H9 (cell line): Measurements from ENCODE around the gene TMEM164. TPM values are rescaled to one million over a fixed set of nuclear protein-coding genes. Genes with fewer than 3 reads are reported as not detected.

Experiments
- DNase-seq: peaks from one replicate; pipeline ENCODE4 v3.0.0-alpha.2; 2017
- H2AFZ ChIP-seq: one replicate; pipeline ENCODE4 v1.6.1; 2013; ENCODE audit warnings: mild to moderate bottlenecking, low read length, control low read depth, moderate library complexity
- H2AK5ac ChIP-seq: 2 replicates; pipeline ENCODE4 v1.6.1; 2013; ENCODE audit warnings: low read length, control low read depth, mixed read lengths; ENCODE audit not compliant: insufficient read length
- H2BK120ac ChIP-seq: one replicate; pipeline ENCODE4 v1.6.1; 2013; ENCODE audit warnings: low read depth, mild to moderate bottlenecking, low read length, control low read depth, inconsistent platforms; ENCODE audit not compliant: poor library complexity, severe bottlenecking
- H2BK12ac ChIP-seq: 2 replicates; pipeline ENCODE4 v1.6.1; 2013; ENCODE audit warnings: low read length, control low read depth, mixed read lengths, low read depth; ENCODE audit not compliant: insufficient read length
- H2BK15ac ChIP-seq: 2 replicates; pipeline ENCODE4 v1.6.1; 2013; ENCODE audit warnings: low read depth, low read length, control low read depth
- H2BK20ac ChIP-seq: one replicate; pipeline ENCODE4 v1.6.1; 2013; ENCODE audit warnings: low read depth, mild to moderate bottlenecking, low read length, control low read depth, inconsistent platforms; ENCODE audit not compliant: poor library complexity, severe bottlenecking
- H2BK5ac ChIP-seq: 2 replicates; pipeline ENCODE4 v1.6.1; 2013; ENCODE audit warnings: low read length, control low read depth, mixed read lengths; ENCODE audit not compliant: insufficient read length
- H3K14ac ChIP-seq: 2 replicates; pipeline ENCODE4 v1.6.1; 2013; ENCODE audit warnings: low read length, control low read depth; ENCODE audit not compliant: insufficient read depth
- H3K18ac ChIP-seq: 2 replicates; pipeline ENCODE4 v1.6.1; 2013; ENCODE audit warnings: low read depth, mild to moderate bottlenecking, mixed read lengths, low read length, control low read depth; ENCODE audit not compliant: insufficient read length
- H3K23ac ChIP-seq: 2 replicates; pipeline ENCODE4 v1.6.1; 2013; ENCODE audit warnings: low read length, control low read depth, mixed read lengths, low read depth; ENCODE audit not compliant: insufficient read length
- H3K23me2 ChIP-seq: 2 replicates; pipeline ENCODE4 v1.6.1; 2013; ENCODE audit warnings: low read depth, mild to moderate bottlenecking, mixed read lengths, low read length, control low read depth; ENCODE audit not compliant: insufficient read length, poor library complexity, severe bottlenecking
- H3K27ac ChIP-seq: 2 replicates; pipeline ENCODE4 v1.5.1; 2013; ENCODE audit warnings: low read length, control low read depth, mixed read lengths, low read depth; ENCODE audit not compliant: insufficient read length
- H3K27me3 ChIP-seq: 2 replicates; pipeline ENCODE4 v1.6.1; 2013; ENCODE audit warnings: low read length, control low read depth, inconsistent platforms; ENCODE audit not compliant: insufficient read depth
- H3K4ac ChIP-seq: 2 replicates; pipeline ENCODE4 v1.6.1; 2013; ENCODE audit warnings: low read depth, mild to moderate bottlenecking, control low read depth, inconsistent platforms, low read length, moderate library complexity
- H3K4me1 ChIP-seq: 2 replicates; pipeline ENCODE4 v1.6.1; 2013; ENCODE audit warnings: low read length, control low read depth, inconsistent platforms; ENCODE audit not compliant: insufficient read depth
- H3K4me2 ChIP-seq: 2 replicates; pipeline ENCODE4 v1.6.1; 2013; ENCODE audit warnings: low read length, control low read depth, mixed read lengths; ENCODE audit not compliant: insufficient read length, insufficient read depth
- H3K56ac ChIP-seq: 2 replicates; pipeline ENCODE4 v1.6.1; 2013; ENCODE audit warnings: low read depth, mild to moderate bottlenecking, mixed read lengths, low read length, control low read depth; ENCODE audit not compliant: insufficient read length
- H3K79me1 ChIP-seq: 2 replicates; pipeline ENCODE4 v1.6.1; 2013; ENCODE audit warnings: low read depth, mild to moderate bottlenecking, moderate library complexity, low read length, control low read depth, inconsistent platforms; ENCODE audit not compliant: insufficient read depth, poor library complexity, severe bottlenecking
- H3K79me2 ChIP-seq: 2 replicates; pipeline ENCODE4 v1.6.1; 2013; ENCODE audit warnings: low read length, control low read depth, inconsistent platforms; ENCODE audit not compliant: insufficient read depth
- H3K9ac ChIP-seq: 2 replicates; pipeline ENCODE4 v1.6.1; 2013; ENCODE audit warnings: low read length, control low read depth, mixed read lengths; ENCODE audit not compliant: insufficient read length; ENCODE audit errors: extremely low read depth
- H3K9me3 ChIP-seq: one replicate; pipeline ENCODE4 v1.6.1; 2013; ENCODE audit warnings: low read depth, low read length, inconsistent platforms; ENCODE audit not compliant: control insufficient read depth
- H3T11ph ChIP-seq: one replicate; pipeline ENCODE4 v1.6.1; 2013; ENCODE audit warnings: mild to moderate bottlenecking, low read length, control low read depth, inconsistent platforms
- H4K20me1 ChIP-seq: one replicate; pipeline ENCODE4 v1.6.1; 2013; ENCODE audit not compliant: control insufficient read depth, insufficient read length, insufficient read depth
- H4K5ac ChIP-seq: 2 replicates; pipeline ENCODE4 v1.6.1; 2013; ENCODE audit warnings: low read depth, mild to moderate bottlenecking, mixed read lengths, low read length, control low read depth; ENCODE audit not compliant: insufficient read length
- H4K8ac ChIP-seq: replicated peaks from 2 replicates; pipeline ENCODE4 v1.6.1; 2013; ENCODE audit warnings: low read length, control low read depth, mixed read lengths, low read depth; ENCODE audit not compliant: insufficient read length
- H4K91ac ChIP-seq: 2 replicates; pipeline ENCODE4 v1.6.1; 2013; ENCODE audit warnings: low read depth, mild to moderate bottlenecking, moderate library complexity, mixed read lengths, low read length, control low read depth; ENCODE audit not compliant: insufficient read length
- H3K27ac Mint-ChIP-seq, 3 experiments: 2 replicates in 2 of 3; 3 replicates in 1 of 3; pipeline ENCODE4 v1.8.0; 2020 to 2021; ENCODE audit warnings: mixed read lengths in 3 of 3, mild to moderate bottlenecking in 1 of 3, moderate library complexity in 1 of 3
- H3K27me3 Mint-ChIP-seq: 2 replicates; pipeline ENCODE4 v1.8.0; 2021; ENCODE audit warnings: low read depth, mild to moderate bottlenecking, moderate library complexity, mixed read lengths
- H3K36me3 Mint-ChIP-seq, 3 experiments: 2 replicates in 2 of 3; 3 replicates in 1 of 3; pipeline ENCODE4 v1.8.0; 2020 to 2021; ENCODE audit warnings: low read depth in 3 of 3, mixed read lengths in 3 of 3; ENCODE audit not compliant: insufficient read depth in 1 of 3
- H3K4me1 Mint-ChIP-seq, 2 experiments: 2 replicates each; pipeline ENCODE4 v1.8.0; 2020; ENCODE audit warnings: mixed read lengths in 2 of 2
- H3K4me3 Mint-ChIP-seq, 2 experiments: 2 replicates in 1 of 2; 3 replicates in 1 of 2; pipeline ENCODE4 v1.8.0; 2020 to 2021; ENCODE audit warnings: mild to moderate bottlenecking in 2 of 2, mixed read lengths in 2 of 2, moderate library complexity in 1 of 2
- H3K9me3 Mint-ChIP-seq, 2 experiments: 2 replicates in 1 of 2; 3 replicates in 1 of 2; pipeline ENCODE4 v1.8.0; 2020; ENCODE audit warnings: mild to moderate bottlenecking in 2 of 2, mixed read lengths in 2 of 2, moderate library complexity in 1 of 2
- WGBS: extraction: QIAGEN DNeasy Blood & Tissue Kit; methylation state at CpG from one replicate; pipeline ENCODE4 v1.1.7; 2013; ENCODE audit warnings: missing lambda C conversion rate, low lambda C conversion rate, mixed read lengths; ENCODE audit not compliant: insufficient read length; ENCODE audit errors: extremely low coverage; 5-methylcytosine and 5-hydroxymethylcytosine counted together
- total RNA-seq: library from RNA; stranded (reverse); gene quantifications from 2 replicates; pipeline ENCODE4 v1.2.1, GENCODE V29; 2021
- TF ChIP-seq, protein P1 (sequence below): fragments of 200-600 bp; sonication (generic); conservative IDR thresholded peaks from 3 replicates; pipeline ENCODE4 v1.8.0; 2021; ENCODE audit warnings: antibody characterized with exemption, mild to moderate bottlenecking

TMEM164 gene
- total RNA-seq, 1 experiment from 2014 or later = 30.4 TPM

GRCh38 chrX:110210417-110211139, 207.7 kb downstream of the TMEM164 start:
- Histone ChIP-seq H3K79me1 (no peaks in the 10 kb centered on the region), H4K5ac (no peak overlapping the region), H4K8ac (no peak overlapping the region), H3K4ac (no peak overlapping the region), H3K4me1 (no peaks in the 10 kb centered on the region; the same call in 1 of the 2 replicates), H3K23me2 (no peaks in the 10 kb centered on the region), H2BK5ac (no peak overlapping the region), H2BK12ac (no peak overlapping the region), H3K27ac (no peak overlapping the region), H3K23ac (no peak overlapping the region), H3T11ph (no peak overlapping the region), H3K14ac (no peak overlapping the region), H3K18ac (no peak overlapping the region), H3K79me2 (no peaks in the 10 kb centered on the region), H3K9ac (no peak overlapping the region), H2AK5ac (no peak overlapping the region), H3K4me2 (no peak overlapping the region), H2BK20ac (no peak overlapping the region), H3K56ac (no peak overlapping the region), H3K27me3 (no peaks in the 10 kb centered on the region), H4K91ac (no peak overlapping the region), H4K20me1 (no peaks in the 10 kb centered on the region), H3K9me3 (no peaks in the 10 kb centered on the region), H2BK120ac (no peak overlapping the region), H2AFZ (no peak overlapping the region), H2BK15ac (no peak overlapping the region)
- Mint-ChIP-seq H3K4me1 (peaks cover 8 to 13% of the 10 kb centered on the region in 2 experiments), H3K4me3 (no peak overlapping the region), H3K27me3 (no peaks in the 10 kb centered on the region), H3K9me3 (no peaks in the 10 kb centered on the region), H3K27ac (no peak overlapping the region; a peak in 1 of 7 replicates), H3K36me3 (no peaks in the 10 kb centered on the region)
- no peak for DNase-seq
- whole genome bisulfite sequencing = no CpG with 5 or more reads among the region's 5 CpGs
- TF ChIP-seq, protein P1, sequence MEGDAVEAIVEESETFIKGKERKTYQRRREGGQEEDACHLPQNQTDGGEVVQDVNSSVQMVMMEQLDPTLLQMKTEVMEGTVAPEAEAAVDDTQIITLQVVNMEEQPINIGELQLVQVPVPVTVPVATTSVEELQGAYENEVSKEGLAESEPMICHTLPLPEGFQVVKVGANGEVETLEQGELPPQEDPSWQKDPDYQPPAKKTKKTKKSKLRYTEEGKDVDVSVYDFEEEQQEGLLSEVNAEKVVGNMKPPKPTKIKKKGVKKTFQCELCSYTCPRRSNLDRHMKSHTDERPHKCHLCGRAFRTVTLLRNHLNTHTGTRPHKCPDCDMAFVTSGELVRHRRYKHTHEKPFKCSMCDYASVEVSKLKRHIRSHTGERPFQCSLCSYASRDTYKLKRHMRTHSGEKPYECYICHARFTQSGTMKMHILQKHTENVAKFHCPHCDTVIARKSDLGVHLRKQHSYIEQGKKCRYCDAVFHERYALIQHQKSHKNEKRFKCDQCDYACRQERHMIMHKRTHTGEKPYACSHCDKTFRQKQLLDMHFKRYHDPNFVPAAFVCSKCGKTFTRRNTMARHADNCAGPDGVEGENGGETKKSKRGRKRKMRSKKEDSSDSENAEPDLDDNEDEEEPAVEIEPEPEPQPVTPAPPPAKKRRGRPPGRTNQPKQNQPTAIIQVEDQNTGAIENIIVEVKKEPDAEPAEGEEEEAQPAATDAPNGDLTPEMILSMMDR = no peak
